OCI-LY1 (cell line): ENCODE results near the gene TLL2.

Experiments
- H2AFZ ChIP-seq: fragments of 200-600 bp; sonication (generic), shearing (Covaris generic); 2 replicates; pipeline ENCODE4 v1.6.0; 2014; ENCODE audit warnings: antibody characterized with exemption, mild to moderate bottlenecking, low read length
- H3F3A ChIP-seq: fragments of 200-600 bp; sonication (generic), shearing (Covaris generic); 2 replicates; pipeline ENCODE4 v1.6.0; 2014; ENCODE audit warnings: mild to moderate bottlenecking, antibody characterized with exemption, low read length, moderate library complexity; ENCODE audit not compliant: insufficient read depth
- H3K27ac ChIP-seq: fragments of 200-600 bp; sonication (generic); 2 replicates; pipeline ENCODE4 v1.5.1; 2014; ENCODE audit warnings: low read length, mixed run types, mild to moderate bottlenecking, low read depth; ENCODE audit not compliant: poor library complexity, severe bottlenecking
- H3K27me3 ChIP-seq: fragments of 200-600 bp; sonication (generic); 2 replicates; pipeline ENCODE4 v1.6.0; 2014; ENCODE audit warnings: antibody characterized with exemption, mild to moderate bottlenecking, low read length, moderate library complexity; ENCODE audit not compliant: insufficient read depth
- H3K36me3 ChIP-seq: fragments of 200-600 bp; sonication (generic); 2 replicates; pipeline ENCODE4 v1.6.1; 2014; ENCODE audit warnings: mild to moderate bottlenecking, antibody characterized with exemption, low read length, moderate library complexity, mixed read lengths; ENCODE audit not compliant: insufficient read depth
- H3K4me1 ChIP-seq: fragments of 200-600 bp; sonication (generic); 2 replicates; pipeline ENCODE4 v1.5.1; 2014; ENCODE audit warnings: mild to moderate bottlenecking, low read length, moderate library complexity; ENCODE audit not compliant: insufficient read depth, severe bottlenecking
- H3K4me2 ChIP-seq: fragments of 200-600 bp; sonication (generic), shearing (Covaris generic); 2 replicates; pipeline ENCODE4 v1.6.1; 2014; ENCODE audit warnings: low read length
- H3K4me3 ChIP-seq: fragments of 200-600 bp; sonication (generic); 2 replicates; pipeline ENCODE4 v1.5.1; 2014; ENCODE audit warnings: low read length, low read depth, mild to moderate bottlenecking, mixed read lengths; ENCODE audit not compliant: poor library complexity, severe bottlenecking
- H3K79me2 ChIP-seq: fragments of 200-600 bp; shearing (Covaris generic); 2 replicates; pipeline ENCODE4 v1.6.1; 2016; ENCODE audit warnings: mixed run types, low read length, mixed read lengths; ENCODE audit not compliant: insufficient read depth
- H3K9ac ChIP-seq: fragments of 200-600 bp; sonication (generic), shearing (Covaris generic); 2 replicates; pipeline ENCODE4 v1.6.1; 2014; ENCODE audit warnings: mild to moderate bottlenecking, low read length, mixed read lengths
- H3K9me2 ChIP-seq: fragments of 200-600 bp; sonication (generic), shearing (Covaris generic); 2 replicates; pipeline ENCODE4 v1.6.1; 2014; ENCODE audit warnings: low read depth, mild to moderate bottlenecking, low read length, mixed read lengths
- H3K9me3 ChIP-seq: fragments of 200-600 bp; shearing (Covaris generic); 2 replicates; pipeline ENCODE4 v1.6.1; 2014; ENCODE audit warnings: low read length, mixed read lengths
- H4K20me1 ChIP-seq: fragments of 200-600 bp; sonication (generic), shearing (Covaris generic); 2 replicates; pipeline ENCODE4 v1.6.0; 2016; ENCODE audit warnings: mild to moderate bottlenecking, low read length; ENCODE audit not compliant: insufficient read depth
- EZH2 ChIP-seq: fragments of 200-600 bp; sonication (generic), shearing (Covaris generic); IDR thresholded peaks from 2 replicates; pipeline ENCODE4 v1.8.0; 2017; ENCODE audit warnings: borderline replicate concordance, mixed run types, mild to moderate bottlenecking, antibody characterized with exemption, low read length, moderate library complexity, mixed read lengths
- TF ChIP-seq, protein P1 (sequence below): fragments of 200-600 bp; sonication (generic), shearing (Covaris generic); IDR thresholded peaks from 2 replicates; pipeline ENCODE4 v1.5.1; 2017; ENCODE audit warnings: mild to moderate bottlenecking, antibody characterized with exemption, low read length, moderate library complexity, mixed read lengths

The TLL2 gene

GRCh38 chr10:96359616-96360015, 154.1 kb downstream of the TLL2 start:
- no peak overlapping the region for H3K4me3 ChIP-seq
- no peaks in the 10 kb centered on the region for H3K79me2 ChIP-seq
- H3K36me3 ChIP-seq: no peaks in the 10 kb centered on the region
- H3K4me2 ChIP-seq: no peak overlapping the region
- no peak overlapping the region for H2AFZ ChIP-seq
- H3K27ac ChIP-seq: no peak overlapping the region
- no peaks in the 10 kb centered on the region for H3K27me3 ChIP-seq
- no peaks in the 10 kb centered on the region for H3K9me3 ChIP-seq
- H3F3A ChIP-seq: no peaks in the 10 kb centered on the region
- no peaks in the 10 kb centered on the region for H4K20me1 ChIP-seq
- no peaks in the 10 kb centered on the region for H3K4me1 ChIP-seq
- no peaks in the 10 kb centered on the region for H3K9me2 ChIP-seq
- no peak overlapping the region for H3K9ac ChIP-seq
- no peak for TF ChIP-seq EZH2
- TF ChIP-seq, protein P1, sequence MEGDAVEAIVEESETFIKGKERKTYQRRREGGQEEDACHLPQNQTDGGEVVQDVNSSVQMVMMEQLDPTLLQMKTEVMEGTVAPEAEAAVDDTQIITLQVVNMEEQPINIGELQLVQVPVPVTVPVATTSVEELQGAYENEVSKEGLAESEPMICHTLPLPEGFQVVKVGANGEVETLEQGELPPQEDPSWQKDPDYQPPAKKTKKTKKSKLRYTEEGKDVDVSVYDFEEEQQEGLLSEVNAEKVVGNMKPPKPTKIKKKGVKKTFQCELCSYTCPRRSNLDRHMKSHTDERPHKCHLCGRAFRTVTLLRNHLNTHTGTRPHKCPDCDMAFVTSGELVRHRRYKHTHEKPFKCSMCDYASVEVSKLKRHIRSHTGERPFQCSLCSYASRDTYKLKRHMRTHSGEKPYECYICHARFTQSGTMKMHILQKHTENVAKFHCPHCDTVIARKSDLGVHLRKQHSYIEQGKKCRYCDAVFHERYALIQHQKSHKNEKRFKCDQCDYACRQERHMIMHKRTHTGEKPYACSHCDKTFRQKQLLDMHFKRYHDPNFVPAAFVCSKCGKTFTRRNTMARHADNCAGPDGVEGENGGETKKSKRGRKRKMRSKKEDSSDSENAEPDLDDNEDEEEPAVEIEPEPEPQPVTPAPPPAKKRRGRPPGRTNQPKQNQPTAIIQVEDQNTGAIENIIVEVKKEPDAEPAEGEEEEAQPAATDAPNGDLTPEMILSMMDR: no peak

- H3K27ac ChIP-seq: no peak within 1 kb of the TSS
- no peak for TF ChIP-seq EZH2
- TF ChIP-seq, protein P1: no peak
- H3K4me3 ChIP-seq: no peak within 1 kb of the TSS
- H2AFZ ChIP-seq: no peak within 1 kb of the TSS
- H3F3A ChIP-seq: no peaks in the 10 kb centered on the region
- H3K79me2 ChIP-seq: no peaks in the 10 kb centered on the region
- no peak within 1 kb of the TSS for H3K9ac ChIP-seq
- H3K4me2 ChIP-seq: no peak within 1 kb of the TSS
- no peaks in the 10 kb centered on the region for H3K9me2 ChIP-seq
- H4K20me1 ChIP-seq: no peaks in the 10 kb centered on the region
- H3K4me1 ChIP-seq: no peaks in the 10 kb centered on the region
- no peaks in the 10 kb centered on the region for H3K36me3 ChIP-seq
- H3K9me3 ChIP-seq: no peaks in the 10 kb centered on the region
- H3K27me3 ChIP-seq: no peaks in the 10 kb centered on the region
Measured at GRCh38 chr10:96358851-96359540, 154.7 kb downstream of the TLL2 start, which contains the start of gene OPALIN. OPALIN (minus strand) TSS chr10:96359002; CDS start chr10:96358896, 106 bp downstream.

DNA sequence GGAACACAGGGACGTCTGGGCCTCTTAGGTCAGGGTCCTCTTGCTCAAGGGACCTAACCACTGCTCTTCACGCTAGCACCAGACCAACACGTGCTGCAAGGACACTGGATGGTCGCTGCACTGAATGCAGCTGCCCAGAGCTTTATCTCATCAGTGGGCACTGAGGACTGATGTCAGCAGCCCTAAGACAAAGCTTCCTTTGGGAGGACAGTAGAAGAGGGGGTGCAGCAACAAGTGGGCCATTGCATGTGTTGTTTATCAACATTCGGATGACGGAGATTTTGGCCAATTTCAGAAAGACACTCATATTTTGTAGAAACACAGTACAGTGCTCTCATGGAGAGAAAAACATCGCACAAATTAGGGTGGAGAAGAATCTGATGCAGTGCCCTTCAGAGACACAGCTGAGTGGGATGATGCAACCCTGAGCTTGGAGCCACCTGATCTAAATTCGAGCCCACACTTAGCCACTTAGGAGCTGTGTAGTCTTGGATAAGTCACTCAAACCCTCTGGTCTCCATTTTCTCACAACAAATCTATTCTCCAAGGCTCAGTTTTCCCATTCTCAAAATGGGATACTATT, 156.6 kb downstream of the TLL2 start:
- no peak overlapping the region for H3K27ac ChIP-seq
- H4K20me1 ChIP-seq: no peaks in the 10 kb centered on the region
- no peak overlapping the region for H3K9ac ChIP-seq
- H3K79me2 ChIP-seq: no peaks in the 10 kb centered on the region
- no peaks in the 10 kb centered on the region for H3K9me2 ChIP-seq
- no peak overlapping the region for H3K4me2 ChIP-seq
- H3K4me1 ChIP-seq: no peaks in the 10 kb centered on the region
- H3F3A ChIP-seq: no peaks in the 10 kb centered on the region
- no peaks in the 10 kb centered on the region for H3K9me3 ChIP-seq
- no peaks in the 10 kb centered on the region for H3K27me3 ChIP-seq
- no peaks in the 10 kb centered on the region for H3K36me3 ChIP-seq
- no peak for TF ChIP-seq EZH2
- TF ChIP-seq, protein P1: no peak
- no peak overlapping the region for H3K4me3 ChIP-seq
- H2AFZ ChIP-seq: no peak overlapping the region
